ENCODE results near the gene GTF2IRD2. TPM values are rescaled to one million over a fixed set of nuclear protein-coding genes. Genes with fewer than 3 reads are reported as not detected.
"Not testable (repeated sequence)": the region's sequence is repeated elsewhere in the genome, so short reads cannot be mapped to it uniquely, and the experiment has no call there.

Gene GTF2IRD2
- total and polyA plus RNA-seq, 2 donors (not counting 1 experiment from before 2014, with no cell fraction given): 23.2 to 57.4 TPM

- peak overlapping the region in 1 of 2 donors; percentile 62 for H3K27ac ChIP-seq (ENCODE audit: low read length in 2 of 2)
- CTCF ChIA-PET; H3K79me2 ChIP-seq (ENCODE audit: control insufficient read depth, insufficient read depth, low read length); H3K36me3 ChIP-seq (replicated peaks in 1 of 2; ENCODE audit: control extremely low read depth in 1 of 2, control insufficient read depth in 1 of 2, extremely low read depth in 1 of 2, insufficient read depth in 2 of 2, low read length in 1 of 2); intact Hi-C loops (cut with micrococcal nuclease); H3K9ac ChIP-seq (ENCODE audit: low read length); H3K4me3 ChIP-seq (ENCODE audit: control extremely low read depth in 1 of 5, extremely low read depth in 1 of 5, insufficient read depth in 1 of 5, low read depth in 2 of 5, low read length in 4 of 5); H3K4me1 Mint-ChIP-seq; H3K27me3 ChIP-seq (replicated peaks in 1 of 4; ENCODE audit: control extremely low read depth in 1 of 4, control insufficient read depth in 3 of 4, insufficient read depth in 4 of 4, low read length in 3 of 4); H4K20me1 ChIP-seq (ENCODE audit: control insufficient read depth, insufficient read depth, low read length, poor library complexity, severe bottlenecking); H3K4me1 ChIP-seq (ENCODE audit: control insufficient read depth in 2 of 2, insufficient read depth in 2 of 2, low read length in 2 of 2); H3K27me3 Mint-ChIP-seq; H3K9me3 ChIP-seq (ENCODE audit: control extremely low read depth in 1 of 3, control insufficient read depth in 2 of 3, insufficient read depth in 1 of 3, low read length in 2 of 3); H3K4me2 ChIP-seq (replicated peaks; ENCODE audit: low read depth, low read length, poor library complexity, severe bottlenecking); POLR2A ChIA-PET; H3K9me3 Mint-ChIP-seq (ENCODE audit: insufficient read depth); H2AFZ ChIP-seq (ENCODE audit: insufficient read depth, low read depth, low read length, poor library complexity, severe bottlenecking); ATAC-seq (ENCODE audit: low read depth): not testable (repeated sequence)
- Mint-ChIP-seq H3K27ac (peak overlapping the region; percentile 77), H3K4me3 (peak overlapping the region; percentile 29)
- no CpG with 5 or more reads among the region's 10 CpGs for WGBS (ENCODE audit: insufficient coverage)
- DNase-seq: peak; percentile 10
These were observed 84.4 kb downstream of the GTF2IRD2 start for GRCh38 chr7:74766991-74767390.

- H3K4me1 Mint-ChIP-seq; H3K9me3 Mint-ChIP-seq (ENCODE audit: insufficient read depth): not testable (repeated sequence)
These were observed 84.9 kb downstream of the GTF2IRD2 start for GRCh38 chr7:74766509-74766908.

GRCh38 chr7:74765205-74765918, 86.0 kb downstream of the GTF2IRD2 start:
- H2AFZ ChIP-seq (ENCODE audit: insufficient read depth, low read depth, low read length, poor library complexity, severe bottlenecking); H3K79me2 ChIP-seq (ENCODE audit: control insufficient read depth, insufficient read depth, low read length); H3K4me1 ChIP-seq (ENCODE audit: control insufficient read depth in 2 of 2, insufficient read depth in 2 of 2, low read length in 2 of 2); CTCF ChIA-PET; POLR2A ChIA-PET; H3K4me2 ChIP-seq (replicated peaks; ENCODE audit: low read depth, low read length, poor library complexity, severe bottlenecking); H3K9me3 Mint-ChIP-seq (ENCODE audit: insufficient read depth); H4K20me1 ChIP-seq (ENCODE audit: control insufficient read depth, insufficient read depth, low read length, poor library complexity, severe bottlenecking); H3K27me3 ChIP-seq (replicated peaks in 1 of 4; ENCODE audit: control extremely low read depth in 1 of 4, control insufficient read depth in 3 of 4, insufficient read depth in 4 of 4, low read length in 3 of 4); DNase-seq; H3K4me3 ChIP-seq (ENCODE audit: control extremely low read depth in 1 of 5, extremely low read depth in 1 of 5, insufficient read depth in 1 of 5, low read depth in 2 of 5, low read length in 4 of 5); H3K27ac Mint-ChIP-seq; H3K27me3 Mint-ChIP-seq; H3K36me3 ChIP-seq (replicated peaks in 1 of 2; ENCODE audit: control extremely low read depth in 1 of 2, control insufficient read depth in 1 of 2, extremely low read depth in 1 of 2, insufficient read depth in 2 of 2, low read length in 1 of 2); H3K9me3 ChIP-seq (ENCODE audit: control extremely low read depth in 1 of 3, control insufficient read depth in 2 of 3, insufficient read depth in 1 of 3, low read length in 2 of 3); H3K4me1 Mint-ChIP-seq; H3K4me3 Mint-ChIP-seq; H3K9ac ChIP-seq (ENCODE audit: low read length); intact Hi-C loops (cut with micrococcal nuclease); H3K27ac ChIP-seq (ENCODE audit: low read length in 2 of 2): not testable (repeated sequence)
- ATAC-seq (ENCODE audit: low read depth): peak; percentile 37
- no CpG with 5 or more reads among the region's 17 CpGs for WGBS (ENCODE audit: insufficient coverage)

More at GRCh38 chr7:74766509-74766908, 84.9 kb downstream of the GTF2IRD2 start:
- H3K4me3 ChIP-seq (ENCODE audit: control extremely low read depth in 1 of 5, extremely low read depth in 1 of 5, insufficient read depth in 1 of 5, low read depth in 2 of 5, low read length in 4 of 5); POLR2A ChIA-PET; H3K4me3 Mint-ChIP-seq; H3K79me2 ChIP-seq (ENCODE audit: control insufficient read depth, insufficient read depth, low read length); DNase-seq; H3K9ac ChIP-seq (ENCODE audit: low read length); H3K27me3 Mint-ChIP-seq; H3K27ac ChIP-seq (ENCODE audit: low read length in 2 of 2); H3K4me1 ChIP-seq (ENCODE audit: control insufficient read depth in 2 of 2, insufficient read depth in 2 of 2, low read length in 2 of 2); H4K20me1 ChIP-seq (ENCODE audit: control insufficient read depth, insufficient read depth, low read length, poor library complexity, severe bottlenecking); intact Hi-C loops (cut with micrococcal nuclease); H3K27ac Mint-ChIP-seq; H3K9me3 ChIP-seq (ENCODE audit: control extremely low read depth in 1 of 3, control insufficient read depth in 2 of 3, insufficient read depth in 1 of 3, low read length in 2 of 3); H3K4me2 ChIP-seq (replicated peaks; ENCODE audit: low read depth, low read length, poor library complexity, severe bottlenecking); H3K36me3 ChIP-seq (replicated peaks in 1 of 2; ENCODE audit: control extremely low read depth in 1 of 2, control insufficient read depth in 1 of 2, extremely low read depth in 1 of 2, insufficient read depth in 2 of 2, low read length in 1 of 2); H3K27me3 ChIP-seq (replicated peaks in 1 of 4; ENCODE audit: control extremely low read depth in 1 of 4, control insufficient read depth in 3 of 4, insufficient read depth in 4 of 4, low read length in 3 of 4); H2AFZ ChIP-seq (ENCODE audit: insufficient read depth, low read depth, low read length, poor library complexity, severe bottlenecking); CTCF ChIA-PET: not testable (repeated sequence)
- WGBS (ENCODE audit: insufficient coverage): no CpG with 5 or more reads among the region's 7 CpGs
- ATAC-seq (ENCODE audit: low read depth): peak; percentile 11

- H3K27ac ChIP-seq (ENCODE audit: low read length in 2 of 2); H3K4me3 ChIP-seq (ENCODE audit: control extremely low read depth in 1 of 5, extremely low read depth in 1 of 5, insufficient read depth in 1 of 5, low read depth in 2 of 5, low read length in 4 of 5); H3K36me3 ChIP-seq (replicated peaks in 1 of 2; ENCODE audit: control extremely low read depth in 1 of 2, control insufficient read depth in 1 of 2, extremely low read depth in 1 of 2, insufficient read depth in 2 of 2, low read length in 1 of 2); H3K9me3 Mint-ChIP-seq (ENCODE audit: insufficient read depth); H3K9me3 ChIP-seq (ENCODE audit: control extremely low read depth in 1 of 3, control insufficient read depth in 2 of 3, insufficient read depth in 1 of 3, low read length in 2 of 3); DNase-seq; POLR2A ChIA-PET; CTCF ChIA-PET; H3K27ac Mint-ChIP-seq; H4K20me1 ChIP-seq (ENCODE audit: control insufficient read depth, insufficient read depth, low read length, poor library complexity, severe bottlenecking); H3K4me1 ChIP-seq (ENCODE audit: control insufficient read depth in 2 of 2, insufficient read depth in 2 of 2, low read length in 2 of 2); H3K9ac ChIP-seq (ENCODE audit: low read length); H2AFZ ChIP-seq (ENCODE audit: insufficient read depth, low read depth, low read length, poor library complexity, severe bottlenecking); H3K4me3 Mint-ChIP-seq; H3K4me1 Mint-ChIP-seq; H3K79me2 ChIP-seq (ENCODE audit: control insufficient read depth, insufficient read depth, low read length); H3K4me2 ChIP-seq (replicated peaks; ENCODE audit: low read depth, low read length, poor library complexity, severe bottlenecking); H3K27me3 Mint-ChIP-seq; intact Hi-C loops (cut with micrococcal nuclease); H3K27me3 ChIP-seq (replicated peaks in 1 of 4; ENCODE audit: control extremely low read depth in 1 of 4, control insufficient read depth in 3 of 4, insufficient read depth in 4 of 4, low read length in 3 of 4); ATAC-seq (ENCODE audit: low read depth): not testable (repeated sequence)
- WGBS (ENCODE audit: insufficient coverage): no CpG with 5 or more reads among the region's 3 CpGs
These were observed 92.4 kb downstream of the GTF2IRD2 start for GRCh38 chr7:74758982-74759381.

Measured in B cell (primary cell).